ENCODE results near the gene OPA1. TPM values are rescaled to one million over a fixed set of nuclear protein-coding genes. Genes with fewer than 3 reads are reported as not detected.

The OPA1 gene
- total RNA-seq, 1 donor from 2014 or later, result 29.3 TPM

GRCh38 chr3:193734737-193735366 is 141.8 kb downstream of the OPA1 start:
- DNase-seq (ENCODE audit: low spot score), result no peak

DNA sequence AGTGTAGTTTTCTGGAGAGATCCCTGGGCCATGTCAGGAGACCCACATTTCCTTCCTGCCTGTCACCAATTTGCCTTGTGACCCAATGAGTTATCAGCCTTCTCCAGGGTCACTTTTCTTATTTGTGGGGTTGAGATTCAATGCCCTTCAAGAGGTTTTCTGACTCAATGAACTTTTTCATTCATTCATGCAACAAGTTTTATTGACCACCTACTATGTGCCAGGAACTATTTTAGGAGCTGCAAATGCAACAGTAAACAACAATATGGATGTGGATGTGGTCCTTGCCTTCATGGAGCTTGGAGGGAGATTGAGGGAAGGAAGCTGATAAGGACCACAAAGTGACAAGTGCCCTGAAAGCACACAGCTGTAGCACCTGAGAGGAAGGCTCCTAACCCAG is 142.8 kb downstream of the OPA1 start:
- ATAC-seq (no peak), DNase-seq (ENCODE audit: low spot score) (no peak)

More at GRCh38 chr3:193734737-193735366, 141.8 kb downstream of the OPA1 start:
- ATAC-seq, result no peak

DNA sequence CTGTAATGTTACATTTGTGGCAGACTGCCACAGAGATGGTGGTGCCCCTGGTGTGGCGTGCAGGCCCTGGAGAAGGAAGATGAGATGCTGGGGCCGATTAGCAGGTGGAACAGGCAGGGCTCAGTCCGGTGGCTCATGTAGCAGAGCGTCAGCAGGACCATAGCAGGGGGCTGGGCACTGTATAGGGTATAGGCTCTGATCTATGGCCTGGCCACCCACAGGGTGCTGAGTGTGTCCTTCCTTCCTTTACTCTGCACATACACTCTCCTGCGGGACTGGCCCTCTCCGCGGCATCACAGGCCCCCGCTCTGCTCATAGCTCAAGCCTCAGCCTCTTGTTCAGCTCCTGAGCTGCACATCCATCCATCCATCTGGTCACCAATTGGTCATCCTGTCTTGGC is 143.6 kb downstream of the OPA1 start:
- DNase-seq (ENCODE audit: low spot score) (no peak), ATAC-seq (no peak)

DNA sequence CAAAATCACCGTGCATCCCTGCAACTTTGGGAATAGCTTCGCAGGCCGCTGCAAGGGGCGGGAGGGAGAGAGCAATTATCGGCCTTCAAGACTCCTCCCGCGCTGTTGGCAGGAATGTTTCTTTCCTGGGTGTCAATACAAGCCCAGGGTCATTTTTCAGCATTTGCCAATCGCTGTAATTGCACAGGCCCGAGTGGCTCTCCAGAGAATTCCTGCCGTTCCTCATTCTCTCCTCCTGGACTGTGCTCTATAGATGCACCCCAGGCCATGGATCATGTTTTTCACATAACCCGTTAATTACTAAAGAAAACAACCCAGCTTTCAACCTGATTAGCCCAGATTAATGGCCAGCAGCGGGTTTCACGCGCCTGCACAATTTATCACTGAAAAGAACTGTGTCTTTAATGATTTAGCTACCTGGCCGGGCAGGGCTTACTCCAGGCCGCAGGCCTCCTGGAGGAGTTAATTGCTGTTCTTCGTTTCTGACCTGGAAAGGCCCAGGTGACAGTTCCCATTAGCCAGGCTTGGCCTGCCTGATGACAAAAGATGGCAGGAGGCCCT is 144.3 kb downstream of the OPA1 start:
- ATAC-seq (no peak), DNase-seq (ENCODE audit: low spot score) (no peak)

DNA sequence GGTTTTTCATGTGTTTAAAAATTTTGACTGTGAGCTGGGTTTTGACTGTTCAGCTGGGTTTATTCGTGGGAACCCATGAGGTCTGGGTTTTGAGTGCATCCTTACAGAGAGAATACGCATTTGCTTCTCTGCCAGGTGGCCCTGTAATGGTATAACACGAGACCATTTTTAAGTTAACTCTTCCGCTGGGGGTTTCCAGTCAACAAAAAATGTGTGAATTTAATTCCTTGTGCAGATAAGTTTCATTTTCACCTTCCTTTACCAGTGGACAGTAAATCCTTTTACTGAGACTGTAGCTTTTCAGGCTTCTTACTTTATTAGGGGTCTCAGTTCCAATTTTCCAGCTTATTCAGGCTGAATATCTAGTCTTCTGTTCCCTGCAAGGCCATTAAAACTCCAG is 149.6 kb downstream of the OPA1 start:
- ATAC-seq (no peak), DNase-seq (ENCODE audit: low spot score) (no peak)

GRCh38 chr3:193743702-193744047 is 150.7 kb downstream of the OPA1 start:
- DNase-seq (ENCODE audit: low spot score) (no peak), ATAC-seq (peak; percentile 63)

- peak; percentile 71 for ATAC-seq
- no peak for DNase-seq (ENCODE audit: low spot score)
Observed at GRCh38 chr3:193744048-193744821, 151.2 kb downstream of the OPA1 start.

GRCh38 chr3:193744822-193745684 is 152.0 kb downstream of the OPA1 start:
- ATAC-seq (peak; percentile 74), DNase-seq (ENCODE audit: low spot score) (no peak)

DNA sequence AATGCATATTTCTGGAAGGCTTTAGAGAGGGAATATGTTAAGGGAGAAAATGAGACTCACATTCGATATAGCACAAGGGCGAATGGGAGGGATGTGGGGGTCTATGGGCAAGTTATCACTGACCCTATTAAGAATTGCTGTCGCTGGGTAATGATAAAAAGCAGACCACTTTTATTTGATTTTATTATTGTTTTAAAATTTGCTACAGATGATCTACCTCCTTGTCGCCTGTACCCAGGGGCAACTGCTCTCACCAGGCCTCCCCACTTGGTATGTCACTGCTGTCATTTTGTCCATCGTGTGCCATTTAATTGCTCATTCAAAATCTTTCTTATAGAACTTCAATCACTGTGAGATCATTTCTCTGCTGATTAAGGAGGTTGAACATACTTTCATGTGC is 153.8 kb downstream of the OPA1 start:
- ATAC-seq, result no peak

More for the DNA sequence above, 153.8 kb downstream of the OPA1 start:
- DNase-seq (ENCODE audit: low spot score), result no peak

Other genes starting within 250 kb of the OPA1 start
- gene ATP13A5, start 214.5 kb upstream of the OPA1 start, total RNA-seq, result not detected
- gene ATP13A4, start 38.3 kb upstream of the OPA1 start, total RNA-seq, result 1.2 TPM

All from left lobe of liver (tissue), 2 donors.